ENCODE results near the gene SULT1A2.

GRCh38 chr16:28542646-28543045 is 54.2 kb downstream of the SULT1A2 start:
- TF ChIP-seq EZH2phosphoT487 (IDR thresholded peaks at IDR 0.05; ENCODE audit: low read length), result no peak
- TF ChIP-seq CTCF (IDR thresholded peaks at IDR 0.05; ENCODE audit: low read length), result no peak
